ENCODE data around the gene GLS2.
"Not testable (repeated sequence)": the region's sequence is repeated elsewhere in the genome, so short reads cannot be mapped to it uniquely, and the experiment has no call there.

GLS2 gene

DNA sequence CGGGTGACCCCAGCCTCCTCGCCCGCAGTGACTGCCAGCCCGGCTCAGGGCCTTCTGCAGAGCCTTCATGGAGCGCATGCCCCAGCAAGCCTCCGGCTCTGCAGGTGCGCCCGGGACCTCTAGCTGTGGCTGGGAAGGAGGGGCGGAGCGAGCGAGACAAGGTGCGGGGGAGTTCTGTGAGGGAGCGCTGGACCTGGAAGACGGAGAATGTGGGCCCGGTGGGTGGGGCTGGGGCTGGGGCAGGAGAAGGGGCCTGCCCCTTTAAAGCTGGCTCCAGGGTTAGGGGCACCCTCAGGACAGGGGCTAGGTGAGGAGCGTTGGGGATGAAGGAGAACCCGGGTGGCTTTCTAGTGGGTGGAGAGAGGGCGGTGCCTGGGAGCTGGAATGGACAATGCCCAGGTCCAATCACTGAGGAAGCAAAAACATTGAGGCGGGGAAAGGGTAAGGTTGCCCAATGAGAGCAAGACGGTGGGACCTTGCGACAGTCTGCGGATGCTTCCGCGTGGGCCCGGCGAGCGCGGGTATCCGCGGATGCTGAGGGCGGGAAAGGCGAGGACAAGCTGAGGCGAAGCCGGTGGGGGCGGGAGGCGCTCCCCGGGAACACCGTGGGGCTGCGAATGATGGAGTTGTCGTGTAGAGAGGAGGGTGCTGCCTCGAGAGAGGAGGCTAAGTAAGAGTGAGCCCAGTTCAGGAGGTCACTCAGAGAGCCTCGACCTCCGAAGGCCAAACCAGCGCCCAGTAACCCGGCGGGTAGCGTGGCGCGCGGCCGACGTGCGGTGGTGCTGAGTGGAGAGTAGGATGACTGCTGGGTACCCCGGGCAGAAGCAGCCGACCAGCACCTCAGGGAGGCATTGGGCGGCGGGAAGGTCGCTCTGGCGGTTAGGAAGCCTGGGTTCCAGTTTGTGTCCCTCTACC, at the start of gene GLS2:
Gene GLS2 (minus strand): TSS at position 121 of the 915 bp plus-strand sequence. CDS start 43 bp downstream, at position 78.
- peak; percentile 35 to 43 for DNase-seq (ENCODE audit: low read depth in 2 of 2)

DNA sequence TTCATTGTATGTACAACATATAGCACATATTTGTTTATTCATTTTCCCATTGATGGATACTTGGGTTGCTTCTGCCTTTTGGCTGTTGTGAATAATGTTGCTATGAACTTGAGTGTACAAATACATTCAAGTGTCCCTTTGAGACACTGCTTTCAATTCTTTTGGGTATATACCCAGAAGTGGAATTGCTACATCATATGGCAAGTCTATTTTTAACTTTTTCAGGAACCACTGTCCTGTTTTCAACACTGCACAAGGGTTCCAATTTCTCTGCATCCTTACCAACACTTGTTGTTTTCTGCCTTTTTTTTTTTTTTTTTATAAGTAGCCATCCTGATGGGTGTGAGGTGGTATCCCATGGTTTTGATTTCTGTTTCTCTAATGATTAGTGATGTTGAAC, 49.6 kb upstream of the GLS2 start:
- DNase-seq (ENCODE audit: low read depth in 2 of 2), result no peak

DNA sequence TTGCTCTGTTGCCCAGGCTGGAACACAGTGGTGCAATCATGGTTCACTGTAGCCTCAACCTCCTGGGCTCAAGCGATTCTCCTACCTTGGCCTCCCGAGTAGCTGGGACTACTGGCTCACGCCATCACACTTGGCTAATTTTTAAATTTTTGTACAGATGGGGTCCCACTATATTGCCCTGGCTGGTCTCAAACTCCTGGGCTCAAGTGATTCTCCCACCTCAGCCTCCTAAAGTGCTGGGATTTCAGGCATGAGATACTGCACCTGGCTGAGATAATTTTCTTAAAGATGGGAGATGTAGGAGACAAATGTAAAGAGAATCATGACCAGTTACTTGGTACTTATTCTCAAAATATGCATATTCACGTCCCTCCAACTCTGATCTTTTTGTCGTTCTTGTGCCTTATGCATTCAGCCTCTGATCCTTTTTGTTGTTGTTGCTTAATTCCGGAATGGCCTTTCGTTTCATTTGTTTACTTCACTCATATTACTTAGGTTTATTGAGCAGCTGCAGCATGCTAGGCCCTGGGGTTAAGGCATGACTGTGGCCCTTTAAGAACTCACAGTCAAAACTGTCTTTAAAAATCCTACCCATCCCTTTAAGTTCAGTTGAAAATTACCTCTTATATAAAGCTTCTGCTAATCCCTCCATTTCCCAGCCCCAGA, 42.6 kb upstream of the GLS2 start:
- DNase-seq (ENCODE audit: low read depth in 2 of 2), result no peak

DNA sequence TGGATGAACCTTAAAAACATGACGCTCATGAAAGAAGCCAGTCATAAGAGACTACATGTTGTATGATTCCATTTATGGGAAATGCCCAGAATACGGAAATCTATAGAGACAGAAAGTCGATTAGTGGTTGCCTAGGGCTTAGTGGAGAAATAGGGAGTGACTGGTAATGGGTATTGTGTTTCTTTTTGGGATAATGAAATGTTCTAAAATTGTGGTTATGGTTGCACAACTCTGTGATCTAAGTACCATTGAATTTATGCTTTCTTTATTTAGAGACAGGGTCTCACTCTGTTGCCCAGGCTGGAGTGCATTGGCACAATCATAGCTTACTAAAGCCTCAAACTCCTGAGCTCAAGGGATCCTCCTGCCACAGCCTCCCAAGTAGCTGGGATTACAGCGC, 41.7 kb upstream of the GLS2 start:
- no peak for DNase-seq (ENCODE audit: low read depth in 2 of 2)

DNA sequence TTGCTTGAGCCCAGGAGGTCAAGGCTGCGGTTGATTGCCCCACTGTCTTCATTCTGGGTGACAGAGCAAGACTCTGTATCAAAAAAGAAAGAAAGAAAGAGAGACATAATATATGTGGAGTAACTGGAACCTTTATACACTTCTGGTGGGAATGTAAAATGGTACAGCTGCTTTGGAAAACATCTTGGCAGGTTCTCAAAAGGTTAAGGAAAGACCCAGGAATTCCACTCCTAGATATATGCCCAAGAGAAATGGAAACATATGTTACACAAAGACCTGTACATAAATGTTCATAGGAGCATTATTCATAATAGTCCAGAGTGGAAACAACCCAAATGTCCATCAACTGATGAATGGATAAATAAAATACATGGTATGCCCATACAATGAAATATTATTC, 40.9 kb upstream of the GLS2 start:
- no peak for DNase-seq (ENCODE audit: low read depth in 2 of 2)

DNA sequence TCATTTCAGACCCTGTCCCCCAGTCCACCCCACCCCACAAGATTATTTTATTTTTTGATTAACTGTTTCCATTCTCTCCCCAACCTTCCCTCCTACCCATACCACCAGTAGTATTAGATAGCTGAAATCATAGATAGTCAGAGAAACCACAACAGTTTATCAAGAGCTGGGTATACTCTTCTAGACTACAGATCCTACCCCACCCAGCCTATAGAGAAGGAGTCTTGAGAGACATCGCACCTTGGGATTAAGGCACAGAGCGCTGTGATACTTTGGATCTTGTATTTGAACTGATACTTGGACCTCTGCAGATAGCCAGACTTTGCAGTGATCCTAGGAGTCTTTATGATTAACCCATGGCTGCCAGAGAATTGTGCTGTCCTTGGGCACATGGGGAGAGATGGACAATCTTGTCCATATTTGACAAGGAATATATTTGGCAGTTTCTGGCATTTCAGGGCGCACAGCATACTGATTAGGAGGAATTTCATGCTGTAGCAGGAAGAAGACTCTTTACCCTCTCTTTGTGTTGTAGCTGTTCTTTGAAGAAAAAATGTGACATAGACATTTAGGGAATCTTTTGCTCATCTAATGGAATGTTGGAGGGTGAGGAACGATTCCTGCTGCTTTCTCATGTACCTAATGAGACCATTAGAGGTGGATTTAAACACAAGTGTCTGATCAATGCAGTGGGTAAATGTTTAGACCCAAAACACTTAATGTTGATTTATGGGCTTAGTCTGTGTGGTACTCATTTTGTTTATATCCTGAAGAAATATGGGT, 34.6 kb upstream of the GLS2 start:
- no peak for DNase-seq (ENCODE audit: low read depth in 2 of 2)

DNA sequence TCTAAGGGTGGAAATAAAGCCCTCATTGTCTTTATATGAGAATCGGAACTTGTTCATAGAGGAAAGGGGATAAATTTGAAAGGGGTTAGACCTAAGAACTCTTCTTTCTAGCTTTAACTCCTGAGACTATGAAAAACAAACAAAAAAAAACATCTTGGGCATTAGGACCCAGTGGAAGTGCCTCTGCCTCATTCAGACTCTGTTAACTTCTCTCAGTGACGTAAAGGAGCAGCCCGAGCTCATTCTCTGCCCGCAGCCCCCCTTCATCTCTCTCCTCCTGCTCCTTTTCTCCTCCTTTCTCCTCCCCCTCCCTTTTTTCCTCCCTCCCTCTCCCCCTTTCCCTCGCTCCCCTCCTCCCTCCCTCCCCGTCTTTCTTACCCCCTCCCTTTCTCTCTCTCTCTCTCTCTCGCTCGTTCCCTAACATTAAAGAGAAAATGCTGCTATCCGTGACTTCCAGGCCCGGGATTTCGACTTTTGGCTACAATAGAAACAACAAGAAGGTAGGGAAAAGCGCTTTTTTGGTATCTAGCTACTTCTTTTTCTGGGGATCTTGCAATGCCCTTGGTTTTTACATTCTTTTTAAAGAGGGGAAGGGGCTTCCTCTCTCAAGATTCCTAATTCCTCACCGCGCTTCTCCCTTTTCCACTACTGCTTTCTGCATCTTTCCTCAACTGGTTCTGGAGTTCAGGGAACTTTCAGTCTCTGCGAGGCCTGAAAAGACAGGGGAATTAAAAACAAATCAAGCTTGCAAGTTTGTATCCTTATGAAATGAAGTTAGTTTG, 33.8 kb upstream of the GLS2 start, which contains the start of gene RBMS2:
Gene RBMS2 (plus strand): TSS at position 231 of the 782 bp plus-strand sequence. CDS start 204 bp downstream, at position 435.
- DNase-seq (ENCODE audit: low read depth in 2 of 2), result no peak

DNA sequence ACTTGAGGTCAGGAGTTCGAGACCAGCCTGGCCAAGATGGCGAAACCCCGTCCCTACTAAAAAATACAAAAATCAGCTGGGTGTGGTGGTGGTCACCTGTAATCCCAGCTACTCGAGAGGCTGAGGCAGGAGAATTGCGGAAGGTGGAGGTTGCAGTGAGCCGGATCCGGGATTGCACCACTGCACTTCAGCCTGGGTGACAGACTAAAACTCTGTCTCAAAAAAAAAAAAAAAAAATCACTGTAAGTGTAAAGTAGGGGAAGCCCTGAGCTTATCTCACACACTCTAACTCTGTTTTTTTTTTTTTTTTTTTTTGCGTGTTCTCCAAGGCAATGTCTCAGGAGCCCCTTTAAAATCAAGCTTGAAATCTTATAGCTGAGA, 33.2 kb upstream of the GLS2 start:
- DNase-seq (ENCODE audit: low read depth in 2 of 2), result no peak

DNA sequence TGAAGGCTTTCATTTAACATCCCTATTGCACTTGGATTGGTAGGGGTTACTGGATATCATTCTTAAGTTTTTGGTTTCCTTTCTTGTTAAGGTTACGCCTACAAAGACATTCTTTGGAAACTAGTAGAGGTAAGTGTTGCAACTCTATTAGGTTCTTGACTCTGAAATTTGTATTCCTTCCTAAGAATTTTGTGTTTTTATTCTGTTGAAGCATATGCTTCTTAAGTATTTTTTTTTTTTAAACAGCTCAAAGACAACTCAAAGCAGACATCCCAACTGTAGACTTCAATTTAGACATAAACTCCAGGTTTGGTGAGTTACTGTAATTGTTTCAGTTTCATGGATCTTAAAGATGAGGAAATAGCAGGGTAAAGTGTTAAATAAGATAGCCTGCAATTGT, 32.5 kb upstream of the GLS2 start:
- no peak for DNase-seq (ENCODE audit: low read depth in 2 of 2)

DNA sequence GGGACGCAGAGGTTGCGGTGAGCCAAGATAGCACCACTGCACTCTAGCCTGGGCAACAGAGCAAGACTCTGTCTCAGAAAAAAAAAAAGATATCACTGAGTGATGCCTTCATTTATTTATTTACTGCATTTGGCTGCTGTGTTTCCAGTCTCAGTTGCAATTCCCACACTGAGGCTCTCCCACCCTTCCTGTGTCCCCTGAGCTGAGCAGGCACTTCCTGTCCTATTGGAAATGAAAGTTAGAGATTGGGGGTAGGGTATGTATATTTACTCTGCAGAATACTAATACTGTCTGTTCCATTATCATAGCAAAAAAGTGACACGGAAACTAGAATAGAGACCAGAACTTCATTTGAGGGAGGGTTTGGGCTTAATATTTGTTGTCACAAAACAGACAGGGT, 32.1 kb upstream of the GLS2 start:
- no peak for DNase-seq (ENCODE audit: low read depth in 2 of 2)

DNA sequence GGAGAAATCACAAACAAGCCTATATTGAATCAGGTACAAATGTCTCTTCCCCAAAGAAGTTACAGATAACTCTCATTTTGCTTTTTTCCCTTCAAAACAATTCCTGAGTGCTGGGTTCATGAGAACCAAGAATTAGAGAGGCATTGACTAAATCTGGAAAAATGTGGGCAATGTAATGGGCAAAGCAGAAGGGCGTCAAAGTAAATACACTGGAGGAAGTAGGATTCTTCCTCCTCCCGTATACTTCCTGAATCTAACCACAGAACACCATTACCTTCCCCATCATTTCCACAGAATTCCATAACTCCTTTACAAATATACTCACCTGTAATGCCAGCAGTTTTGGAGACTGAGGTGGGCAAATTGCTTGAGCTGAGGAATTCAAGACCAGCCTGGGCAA, 30.6 kb upstream of the GLS2 start:
- DNase-seq (ENCODE audit: low read depth in 2 of 2), result no peak

DNA sequence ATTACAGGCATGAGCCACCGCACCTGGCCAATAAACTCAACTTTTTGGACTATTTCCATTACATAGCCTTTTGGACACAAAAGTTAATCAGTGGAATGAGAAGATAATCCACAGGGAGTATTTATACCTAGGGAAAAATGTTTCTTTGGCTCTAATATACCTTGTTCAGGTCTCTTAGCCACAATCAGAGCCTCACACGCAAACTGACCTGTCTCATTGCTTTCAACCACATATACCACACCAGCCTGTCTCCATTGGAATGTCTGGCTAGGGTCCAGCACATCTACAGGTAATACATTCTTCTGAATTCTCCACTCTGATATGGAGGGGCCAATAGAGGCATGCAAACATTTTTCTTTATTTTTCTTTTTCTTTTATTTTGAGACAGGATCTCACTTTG, 29.9 kb upstream of the GLS2 start:
- no peak for DNase-seq (ENCODE audit: low read depth in 2 of 2)

DNA sequence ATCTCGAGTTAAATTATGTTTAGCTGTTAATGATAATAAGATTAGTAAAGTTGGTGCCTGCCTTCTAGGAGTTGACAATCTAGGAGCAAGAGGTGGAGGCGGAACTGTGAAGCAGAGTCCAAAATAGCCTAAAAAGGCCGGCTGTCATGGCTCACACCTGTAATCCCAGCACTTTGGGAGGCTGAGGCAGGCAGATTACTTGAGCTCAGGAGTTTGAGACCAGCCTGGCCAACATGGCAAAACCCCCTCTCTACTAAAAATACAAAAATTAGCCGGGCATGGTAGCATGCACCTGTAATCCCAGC, 26.0 kb upstream of the GLS2 start:
- not testable (repeated sequence) for DNase-seq (ENCODE audit: low read depth in 2 of 2)

DNA sequence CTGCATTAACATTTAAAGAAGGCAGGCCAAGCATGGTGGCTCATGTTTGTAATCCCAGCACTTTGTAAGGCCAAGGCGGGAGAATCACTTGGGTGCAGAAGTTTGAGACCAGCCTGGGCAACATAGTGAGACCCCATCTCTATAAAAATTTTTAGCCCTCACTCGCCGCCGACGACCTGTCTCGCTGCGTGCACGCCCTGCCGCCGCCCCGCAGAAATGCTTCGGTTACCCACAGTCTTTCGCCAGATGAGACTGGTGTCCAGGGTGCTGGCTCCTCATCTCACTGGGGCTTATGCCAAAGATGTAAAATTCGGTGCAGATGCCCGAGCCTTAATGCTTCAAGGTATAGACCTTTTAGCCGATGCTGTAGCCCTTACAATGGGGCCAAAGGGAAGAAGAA, 22.8 kb upstream of the GLS2 start:
- no peak for DNase-seq (ENCODE audit: low read depth in 2 of 2)

DNA sequence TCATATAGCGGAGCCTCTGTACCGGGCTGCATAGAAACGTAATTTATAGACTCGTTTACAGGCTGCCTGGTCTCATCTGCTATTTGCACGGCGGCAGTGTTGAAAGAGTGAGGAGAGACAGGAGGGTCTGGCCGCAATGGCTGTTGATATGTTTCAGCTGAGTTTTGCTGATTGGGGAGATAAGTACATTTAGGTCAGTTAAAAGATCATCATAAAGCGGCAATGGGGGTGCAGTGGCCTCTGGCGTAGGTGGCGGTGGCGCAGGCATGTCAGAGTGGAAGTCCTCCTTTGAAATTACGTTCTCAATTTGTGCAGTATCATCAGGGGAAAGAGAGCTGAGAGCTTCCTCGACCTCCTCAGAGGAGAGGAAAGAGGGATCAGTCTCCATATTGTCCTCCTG, 11.9 kb upstream of the GLS2 start:
- DNase-seq (ENCODE audit: low read depth in 2 of 2), result not testable (repeated sequence)

DNA sequence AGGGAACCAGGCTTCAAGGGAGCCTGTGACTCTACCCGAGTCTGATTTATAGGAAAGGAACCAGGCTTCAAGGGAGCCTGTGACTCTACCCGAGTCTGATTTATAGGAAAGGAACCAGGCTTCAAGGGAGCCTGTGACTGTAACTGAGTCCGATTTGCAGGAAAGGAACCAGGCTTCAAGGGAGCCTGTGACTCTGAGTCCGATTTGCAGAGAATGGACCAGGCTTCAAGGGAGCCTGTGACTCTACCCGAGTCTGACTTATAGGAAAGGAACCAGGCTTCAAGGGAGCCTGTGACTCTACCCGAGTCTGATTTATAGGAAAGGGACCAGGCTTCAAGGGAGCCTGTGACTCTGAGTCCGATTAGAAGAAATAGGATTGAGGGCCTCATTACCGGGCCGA, 11.5 kb upstream of the GLS2 start:
- not testable (repeated sequence) for DNase-seq (ENCODE audit: low read depth in 2 of 2)

DNA sequence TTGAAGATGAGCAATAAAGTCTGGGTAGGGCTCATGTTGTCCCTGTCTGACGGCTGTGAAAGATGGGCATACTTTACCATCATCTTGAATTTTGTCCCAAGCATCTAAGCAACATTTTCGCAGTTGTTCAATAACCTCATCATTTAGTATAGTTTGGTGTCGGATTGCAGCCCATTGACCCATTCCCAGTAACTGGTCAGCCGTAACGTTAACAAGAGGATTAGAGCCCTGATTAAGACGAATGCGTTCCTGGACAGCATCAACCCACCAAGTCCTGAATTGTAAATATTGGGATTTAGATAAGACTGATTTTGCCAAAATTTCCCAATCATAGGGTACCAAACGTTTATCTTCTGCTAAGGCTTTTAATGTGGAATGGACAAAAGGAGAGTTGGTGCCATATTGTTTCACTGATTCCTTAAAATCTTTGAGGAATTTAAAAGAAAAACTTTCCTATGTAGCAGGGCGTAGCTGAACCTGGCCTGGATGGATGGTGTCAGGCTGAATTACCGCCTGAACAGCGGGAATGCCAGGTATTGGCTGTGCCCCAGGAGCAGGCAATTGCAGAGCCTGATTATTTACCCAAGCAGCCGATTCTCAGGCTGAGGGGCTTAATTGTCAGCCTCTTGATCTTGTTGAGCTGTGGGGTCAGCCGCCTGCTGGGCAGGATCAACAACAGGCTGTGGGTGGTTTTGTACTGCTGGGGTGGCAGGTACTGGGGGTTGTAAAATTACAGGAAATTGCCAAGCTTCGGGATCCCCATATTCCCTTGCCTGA, 10.4 kb upstream of the GLS2 start:
- not testable (repeated sequence) for DNase-seq (ENCODE audit: low read depth in 2 of 2)

DNA sequence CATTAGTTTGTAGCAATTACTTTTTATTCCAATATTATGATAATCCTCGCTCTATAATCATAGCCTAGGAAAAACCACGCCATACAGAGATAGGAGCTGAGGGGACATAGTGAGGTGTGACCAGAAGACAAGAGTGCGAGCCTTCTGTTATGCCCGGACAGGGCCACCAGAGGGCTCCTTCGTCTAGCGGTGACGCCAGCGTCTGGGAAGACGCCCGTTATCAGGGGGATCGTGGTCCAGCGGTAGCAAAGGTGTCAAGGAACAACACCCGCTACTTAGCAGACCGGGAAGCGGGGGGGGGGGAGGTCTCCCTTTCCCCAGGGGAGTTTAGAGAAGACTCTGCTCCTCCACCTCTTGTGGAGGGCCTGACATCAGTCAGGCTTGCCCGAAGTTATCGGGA, 8.7 kb upstream of the GLS2 start:
- DNase-seq (ENCODE audit: low read depth in 2 of 2), result peak in 1 of 2 donors; percentile 45

DNA sequence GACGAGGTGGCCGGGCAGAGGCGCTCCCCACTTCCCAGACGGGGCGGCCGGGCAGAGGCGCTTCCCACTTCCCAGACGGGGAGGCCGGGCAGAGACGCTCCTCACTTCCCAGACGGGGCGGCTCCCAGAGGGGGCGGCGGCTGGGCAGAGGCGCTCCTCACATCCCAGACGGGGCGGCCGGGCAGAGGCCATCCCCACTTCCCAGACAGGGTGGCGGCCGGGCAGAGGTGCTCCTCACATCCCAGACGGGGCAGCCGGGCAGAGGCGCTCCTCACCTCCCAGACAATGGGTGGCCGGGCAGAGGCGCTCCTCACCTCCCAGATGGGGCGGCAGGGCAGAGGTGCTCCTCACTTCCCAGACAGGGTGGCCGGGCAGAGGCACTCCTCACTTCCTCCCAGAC, 6.5 kb upstream of the GLS2 start:
- DNase-seq (ENCODE audit: low read depth in 2 of 2), result not testable (repeated sequence)

DNA sequence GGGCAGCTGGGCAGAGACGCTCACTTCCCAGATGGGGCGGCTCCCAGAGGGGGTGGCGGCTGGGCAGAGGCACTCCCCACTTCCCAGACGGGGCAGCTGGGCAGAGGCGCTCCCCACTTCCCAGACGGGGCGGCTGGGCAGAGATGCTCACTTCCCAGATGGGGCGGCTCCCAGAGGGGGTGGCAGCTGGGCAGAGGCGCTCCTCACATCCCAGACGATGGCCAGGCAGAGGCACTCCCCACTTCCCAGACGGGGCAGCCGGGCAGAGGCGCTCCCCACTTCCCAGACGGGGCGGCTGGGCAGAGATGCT, 6.1 kb upstream of the GLS2 start:
- DNase-seq (ENCODE audit: low read depth in 2 of 2), result not testable (repeated sequence)
